HCT116 (cell line): Measurements from ENCODE around the gene PPM1H. TPM values are rescaled to one million over a fixed set of nuclear protein-coding genes. Genes with fewer than 3 reads are reported as not detected.

Experiments
- ATAC-seq: fragments of 200-7000 bp; cut with Tn5 transposase; 2 replicates; pipeline ENCODE4 v1.9.1; 2020; ENCODE audit warnings: mild to moderate bottlenecking, moderate library complexity
- BruUV-seq: library from RNA; stranded (reverse); fragments of 400-500 nt; replicated peaks from 2 replicates; lab custom pipeline; 2021; lab: Mats Ljungman, UMichigan
- CTCF ChIA-PET: fragments of 300-600 bp; sonication (Branson Sonifier 250); formaldehyde crosslinking; loops from one replicate; lab custom pipeline; 2021; ENCODE audit warnings: antibody characterized with exemption; lab: Charles Lee
- POLR2A ChIA-PET: fragments of 300-600, 350-600 bp; sonication (Branson Sonifier 250); formaldehyde crosslinking; loops from one replicate; lab custom pipeline; 2021; ENCODE audit warnings: antibody characterized with exemption; lab: Charles Lee
- RAD21 ChIA-PET, 2 experiments: fragments of 300-600 bp; sonication (Branson Sonifier 250); formaldehyde crosslinking; loops; one replicate each; lab custom pipeline; 2023; ENCODE audit warnings: low total read pairs in 2 of 2; ENCODE audit not compliant: uncharacterized antibody in 2 of 2, unreplicated experiment in 2 of 2, low non-redundant PET in 1 of 2; lab: Charles Lee
- DNase-seq: peaks from one replicate; pipeline ENCODE4 v3.0.0-alpha.2; 2010; ENCODE audit warnings: low read depth, low spot score
- H2AFZ ChIP-seq: fragments of 200-600 bp; shearing (Covaris generic), sonication (generic); 2 replicates; pipeline ENCODE4 v1.6.1; 2017; ENCODE audit warnings: low read depth, mixed run types, mixed read lengths, antibody characterized with exemption, low read length; ENCODE audit not compliant: poor library complexity, severe bottlenecking
- H3K27ac ChIP-seq: 2 replicates; pipeline ENCODE4 v1.5.1; 2012; ENCODE audit warnings: low read depth, low read length
- H3K27me3 ChIP-seq: fragments of 200-600 bp; sonication (generic); 2 replicates; pipeline ENCODE4 v1.6.1; 2016; ENCODE audit warnings: mixed run types, low read length, mixed read lengths; ENCODE audit not compliant: insufficient read depth
- H3K36me3 ChIP-seq, 2 experiments: fragments of 200-500 bp in 1 of 2; fragments of 200-600 bp in 1 of 2; sonication (Bioruptor generic) in 1 of 2; sonication (generic) in 1 of 2; 2 replicates each; pipeline versions ENCODE4 v1.5.1 to v1.6.1; 2014 to 2016; ENCODE audit warnings: low read length in 2 of 2, inconsistent platforms in 1 of 2, mixed read lengths in 1 of 2, mixed run types in 1 of 2; ENCODE audit not compliant: insufficient read depth in 2 of 2, control insufficient read depth in 1 of 2
- H3K4me1 ChIP-seq, 2 experiments: fragments of 200-600 bp in 1 of 2; sonication (generic) in 1 of 2; 2 replicates each; pipeline versions ENCODE4 v1.5.1 to v1.6.1; 2012 to 2017; ENCODE audit warnings: low read length in 2 of 2, inconsistent platforms in 1 of 2, mild to moderate bottlenecking in 1 of 2, mixed read lengths in 1 of 2, mixed run types in 1 of 2, moderate library complexity in 1 of 2; ENCODE audit not compliant: insufficient read depth in 2 of 2, control insufficient read depth in 1 of 2
- H3K4me2 ChIP-seq: fragments of 200-600 bp; sonication (generic); 2 replicates; pipeline ENCODE4 v1.6.1; 2017; ENCODE audit warnings: mixed run types, low read length, mixed read lengths
- H3K4me3 ChIP-seq, 2 experiments: fragments of 200-600 bp in 1 of 2; sonication (generic) in 1 of 2; replicated peaks in 1 of 2; 2 replicates each; pipeline ENCODE4 v1.5.1; 2011 to 2016; ENCODE audit warnings: low read length in 2 of 2, control low read depth in 1 of 2, low read depth in 1 of 2, mild to moderate bottlenecking in 1 of 2, mixed read lengths in 1 of 2, mixed run types in 1 of 2
- H3K79me2 ChIP-seq: fragments of 200-600 bp; sonication (generic); 2 replicates; pipeline ENCODE4 v1.6.1; 2017; ENCODE audit warnings: mild to moderate bottlenecking, mixed run types, low read length, moderate library complexity, mixed read lengths; ENCODE audit not compliant: insufficient read depth
- H3K9ac ChIP-seq: fragments of 200-600 bp; sonication (generic); 2 replicates; pipeline ENCODE4 v1.6.1; 2016; ENCODE audit warnings: low read length, mixed read lengths
- H3K9me2 ChIP-seq: fragments of 200-600 bp; sonication (generic), shearing (Covaris generic); 2 replicates; pipeline ENCODE4 v1.6.1; 2017; ENCODE audit warnings: mixed run types, mild to moderate bottlenecking, moderate library complexity; ENCODE audit not compliant: insufficient read depth
- H3K9me3 ChIP-seq, 2 experiments: fragments of 200-500 bp in 1 of 2; fragments of 200-600 bp in 1 of 2; sonication (Bioruptor generic) in 1 of 2; sonication (generic) in 1 of 2; 2 replicates each; pipeline ENCODE4 v1.6.1; 2014 to 2017; ENCODE audit warnings: low read length in 2 of 2, mixed read lengths in 2 of 2, inconsistent platforms in 1 of 2, low read depth in 1 of 2, mild to moderate bottlenecking in 1 of 2, mixed run types in 1 of 2, moderate library complexity in 1 of 2; ENCODE audit not compliant: control insufficient read depth in 1 of 2, insufficient read depth in 1 of 2
- H4K20me1 ChIP-seq: fragments of 200-600 bp; sonication (generic), shearing (Covaris generic); 2 replicates; pipeline ENCODE4 v1.6.1; 2017; ENCODE audit warnings: mixed run types, mild to moderate bottlenecking, moderate library complexity; ENCODE audit not compliant: insufficient read depth
- CBX3 ChIP-seq: IDR thresholded peaks from 2 replicates; pipeline ENCODE4 v1.6.1; 2012; ENCODE audit warnings: low read depth
- EGR1 ChIP-seq: IDR thresholded peaks from 2 replicates; pipeline ENCODE4 v1.6.1; 2012; ENCODE audit warnings: low read depth
- ELF1 ChIP-seq: IDR thresholded peaks from 2 replicates; pipeline ENCODE4 v1.6.1; 2012; ENCODE audit warnings: low read depth, borderline replicate concordance
- EZH2 ChIP-seq: fragments of 200-600 bp; sonication (generic); IDR thresholded peaks from 2 replicates; pipeline ENCODE4 v1.6.1; 2017; ENCODE audit warnings: antibody characterized with exemption, mixed run types
- EZH2phosphoT487 ChIP-seq: fragments of 200-600 bp; IDR thresholded peaks from 2 replicates; pipeline ENCODE4 v1.6.1; 2018; ENCODE audit warnings: antibody characterized with exemption, borderline replicate concordance
- JUND ChIP-seq: IDR thresholded peaks from 2 replicates; pipeline ENCODE4 v1.6.1; 2012
- MAX ChIP-seq: IDR thresholded peaks from 2 replicates; pipeline ENCODE4 v1.6.1; 2012
- POLR2A ChIP-seq: IDR thresholded peaks from 2 replicates; pipeline ENCODE4 v1.7.0; 2011; ENCODE audit warnings: borderline replicate concordance; ENCODE audit not compliant: insufficient read depth, insufficient read length; ENCODE audit errors: extremely low read depth
- SIN3A ChIP-seq: IDR thresholded peaks from 2 replicates; pipeline ENCODE4 v1.6.1; 2012; ENCODE audit warnings: low read depth
- SP1 ChIP-seq: IDR thresholded peaks from 2 replicates; pipeline ENCODE4 v1.6.1; 2012; ENCODE audit warnings: low read depth
- TCF7L2 ChIP-seq: IDR thresholded peaks from 2 replicates; pipeline ENCODE4 v1.7.0; 2011; ENCODE audit warnings: borderline replicate concordance, inconsistent platforms; ENCODE audit not compliant: insufficient read depth, insufficient read length; ENCODE audit errors: extremely low read depth
- YY1 ChIP-seq: IDR thresholded peaks from 2 replicates; pipeline ENCODE4 v1.6.1; 2011; ENCODE audit warnings: low read length, low read depth, moderate library complexity, mild to moderate bottlenecking; ENCODE audit not compliant: insufficient replicate concordance; ENCODE audit errors: extremely low read depth
- ZBTB33 ChIP-seq: IDR thresholded peaks from 2 replicates; pipeline ENCODE4 v1.6.1; 2011; ENCODE audit warnings: mild to moderate bottlenecking, low read length, moderate library complexity; ENCODE audit not compliant: insufficient replicate concordance; ENCODE audit errors: extremely low read depth
- ZFX ChIP-seq: fragments of 450-650 bp; IDR thresholded peaks from 2 replicates; pipeline ENCODE4 v1.6.1; 2017
- ZNF274 ChIP-seq: fragments of 200-500 bp; sonication (Bioruptor generic); IDR thresholded peaks from 2 replicates; pipeline ENCODE4 v1.6.1; 2014; ENCODE audit warnings: mild to moderate bottlenecking, low read depth, low read length, inconsistent platforms
- intact Hi-C: fragments of 100-400 bp; cut with micrococcal nuclease; formaldehyde crosslinking; loops from 2 replicates; pipeline ENCODE4 v1.10.0; 2022
- total RNA-seq: library from RNA; stranded (reverse); gene quantifications from one replicate; pipeline ENCODE4 v1.2.1, GENCODE V29; 2021; ENCODE audit not compliant: unreplicated experiment
- TF ChIP-seq, protein P1 (sequence below), 3 experiments: fragments of 200-600 bp in 1 of 3; sonication (generic) in 1 of 3; IDR thresholded peaks in 2 of 3; conservative IDR thresholded peaks in 1 of 3; 2 replicates each; pipeline ENCODE4 v1.5.1; 2012 to 2017; ENCODE audit warnings: low read depth in 2 of 3, low read length in 2 of 3, antibody characterized with exemption in 1 of 3, borderline replicate concordance in 1 of 3, control low read depth in 1 of 3, mild to moderate bottlenecking in 1 of 3, mixed read lengths in 1 of 3, mixed run types in 1 of 3, moderate library complexity in 1 of 3; ENCODE audit not compliant: insufficient read depth in 1 of 3

The PPM1H gene
- total RNA-seq, 1 experiment from 2014 or later, result 8.0 TPM

DNA sequence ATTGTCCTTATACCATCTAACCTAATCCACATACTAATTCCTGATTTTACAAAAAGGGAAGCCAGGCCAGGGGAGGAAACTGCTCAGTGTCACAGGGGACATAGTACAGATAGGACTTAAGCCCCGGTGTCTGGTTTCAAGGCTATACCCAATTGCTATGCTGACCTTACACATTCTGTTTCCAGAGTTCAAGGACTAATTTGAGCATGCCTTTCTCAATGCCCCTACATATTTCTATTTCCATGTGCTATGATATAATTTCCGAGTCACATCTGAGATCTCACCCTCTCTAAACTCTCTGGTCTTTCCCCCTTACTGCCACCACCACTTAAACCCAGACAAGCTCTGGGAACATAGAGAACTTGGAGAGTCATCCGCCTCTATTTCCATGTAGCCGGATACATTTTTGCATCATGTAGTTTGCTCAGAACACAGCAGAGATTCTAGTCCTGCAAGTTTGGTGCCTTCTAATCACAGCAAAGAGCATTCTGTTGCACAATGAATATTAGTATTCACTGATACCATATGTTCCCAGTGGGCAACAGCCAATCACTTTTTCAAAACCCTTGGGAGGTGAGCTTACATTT lies 34.2 kb downstream of the PPM1H start:
- Histone ChIP-seq H3K9me2 (no peaks in the 10 kb centered on the region), H2AFZ (no peak overlapping the region), H3K4me1 (peaks cover 3 to 5% of the 10 kb centered on the region in 2 experiments; a peak in 1 of 4 replicates), H3K9ac (no peak overlapping the region), H3K79me2 (no peaks in the 10 kb centered on the region), H3K36me3 (no peaks in the 10 kb centered on the region), H3K4me2 (no peak overlapping the region), H4K20me1 (no peaks in the 10 kb centered on the region), H3K9me3 (no peaks in the 10 kb centered on the region), H3K27me3 (no peaks in the 10 kb centered on the region), H3K4me3 (no peak overlapping the region), H3K27ac (no peak overlapping the region)
- TF ChIP-seq CBX3 (no peak), EZH2 (no peak), EGR1 (no peak), MAX (no peak), SP1 (no peak), YY1 (no peak), SIN3A (no peak), EZH2phosphoT487 (no peak), TCF7L2 (no peak), ZNF274 (no peak), JUND (no peak), POLR2A (no peak), ZFX (no peak), ZBTB33 (no peak), ELF1 (no peak)
- TF ChIP-seq, protein P1, sequence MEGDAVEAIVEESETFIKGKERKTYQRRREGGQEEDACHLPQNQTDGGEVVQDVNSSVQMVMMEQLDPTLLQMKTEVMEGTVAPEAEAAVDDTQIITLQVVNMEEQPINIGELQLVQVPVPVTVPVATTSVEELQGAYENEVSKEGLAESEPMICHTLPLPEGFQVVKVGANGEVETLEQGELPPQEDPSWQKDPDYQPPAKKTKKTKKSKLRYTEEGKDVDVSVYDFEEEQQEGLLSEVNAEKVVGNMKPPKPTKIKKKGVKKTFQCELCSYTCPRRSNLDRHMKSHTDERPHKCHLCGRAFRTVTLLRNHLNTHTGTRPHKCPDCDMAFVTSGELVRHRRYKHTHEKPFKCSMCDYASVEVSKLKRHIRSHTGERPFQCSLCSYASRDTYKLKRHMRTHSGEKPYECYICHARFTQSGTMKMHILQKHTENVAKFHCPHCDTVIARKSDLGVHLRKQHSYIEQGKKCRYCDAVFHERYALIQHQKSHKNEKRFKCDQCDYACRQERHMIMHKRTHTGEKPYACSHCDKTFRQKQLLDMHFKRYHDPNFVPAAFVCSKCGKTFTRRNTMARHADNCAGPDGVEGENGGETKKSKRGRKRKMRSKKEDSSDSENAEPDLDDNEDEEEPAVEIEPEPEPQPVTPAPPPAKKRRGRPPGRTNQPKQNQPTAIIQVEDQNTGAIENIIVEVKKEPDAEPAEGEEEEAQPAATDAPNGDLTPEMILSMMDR (IDR thresholded peaks at IDR 0.05 in 2 of 3, conservative IDR thresholded peaks at IDR 0.05 in 1 of 3; ENCODE audit: borderline replicate concordance in 1 of 3, insufficient read depth in 1 of 3, low read depth in 2 of 3, low read length in 2 of 3), result no peak
- BruUV-seq, result no TSS peak
- intact Hi-C loops, result no loop called here
- ChIA-PET POLR2A (no interaction called here), RAD21 (no interaction called here), CTCF (no interaction called here)
- ATAC-seq (no peak), DNase-seq (no peak)
